Measurements from ENCODE around the gene PSME1.

PSME1 gene

DNA sequence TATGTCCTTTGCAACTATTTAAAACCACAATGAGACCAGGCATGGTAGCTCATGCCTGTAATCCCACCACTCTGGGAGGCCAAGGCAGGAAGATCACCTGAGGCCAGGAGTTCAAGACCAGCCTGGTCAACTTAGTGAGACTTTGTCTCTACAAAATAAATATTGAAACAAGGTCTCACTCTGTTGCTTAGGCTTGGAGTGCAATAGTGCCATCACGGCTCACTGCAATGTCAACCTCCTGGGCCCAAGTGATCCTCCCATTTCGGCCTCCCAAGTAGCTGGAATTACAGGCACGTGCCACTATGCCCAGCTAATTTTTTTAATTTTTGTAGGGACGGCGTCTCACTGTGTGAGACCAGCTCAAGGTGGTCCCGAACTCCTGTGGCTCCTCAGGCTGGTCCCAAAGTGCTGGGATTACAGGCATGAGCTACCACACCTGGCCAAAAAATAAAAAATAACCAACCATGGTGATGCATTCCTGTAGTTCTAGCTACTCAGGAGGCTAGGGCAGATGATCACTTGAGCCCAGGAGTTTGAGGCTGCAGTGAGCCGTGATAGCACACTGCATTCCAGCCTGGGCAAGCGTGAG is 6.5 kb upstream of the PSME1 start:
- TF ChIP-seq TAF1 (IDR thresholded peaks at IDR 0.05; ENCODE audit: low read depth) (no peak), EGR1 (IDR thresholded peaks at IDR 0.05) (no peak), TCF12 (IDR thresholded peaks at IDR 0.05; ENCODE audit: low read depth) (no peak), FOXM1 (IDR thresholded peaks at IDR 0.05; ENCODE audit: borderline replicate concordance, low read depth) (no peak), RAD21 (IDR thresholded peaks at IDR 0.05; ENCODE audit: low read depth) (no peak), EP300 (IDR thresholded peaks at IDR 0.05; ENCODE audit: borderline replicate concordance) (no peak), NFIC (IDR thresholded peaks at IDR 0.05) (no peak), REST (IDR thresholded peaks at IDR 0.05; ENCODE audit: low read depth) (no peak)
- TF ChIP-seq, protein P1, sequence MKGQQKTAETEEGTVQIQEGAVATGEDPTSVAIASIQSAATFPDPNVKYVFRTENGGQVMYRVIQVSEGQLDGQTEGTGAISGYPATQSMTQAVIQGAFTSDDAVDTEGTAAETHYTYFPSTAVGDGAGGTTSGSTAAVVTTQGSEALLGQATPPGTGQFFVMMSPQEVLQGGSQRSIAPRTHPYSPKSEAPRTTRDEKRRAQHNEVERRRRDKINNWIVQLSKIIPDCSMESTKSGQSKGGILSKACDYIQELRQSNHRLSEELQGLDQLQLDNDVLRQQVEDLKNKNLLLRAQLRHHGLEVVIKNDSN (IDR thresholded peaks at IDR 0.05): no peak

DNA sequence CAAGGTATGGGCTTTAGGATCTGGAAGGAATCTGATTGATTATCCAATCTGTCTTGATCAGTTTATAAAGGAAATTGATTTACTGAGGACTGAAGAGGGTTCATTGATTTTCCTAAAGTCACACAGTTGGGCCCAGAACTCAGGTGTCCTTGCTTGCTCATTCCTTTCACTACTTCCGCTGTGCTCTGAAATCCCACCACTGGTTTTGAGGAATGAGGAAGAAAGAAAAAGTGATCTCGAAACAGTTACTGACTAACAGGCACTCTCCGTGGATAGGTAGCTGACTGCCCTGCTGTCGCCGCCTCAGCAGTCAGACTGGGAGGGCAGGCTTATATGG is 5.6 kb upstream of the PSME1 start, which contains the start of gene FITM1:
TSS of gene FITM1 (plus strand) at position 280 of the 337 bp plus-strand sequence. CDS start 905 bp downstream, outside the sequence.
- TF ChIP-seq CEBPB (IDR thresholded peaks at IDR 0.05): no peak

DNA sequence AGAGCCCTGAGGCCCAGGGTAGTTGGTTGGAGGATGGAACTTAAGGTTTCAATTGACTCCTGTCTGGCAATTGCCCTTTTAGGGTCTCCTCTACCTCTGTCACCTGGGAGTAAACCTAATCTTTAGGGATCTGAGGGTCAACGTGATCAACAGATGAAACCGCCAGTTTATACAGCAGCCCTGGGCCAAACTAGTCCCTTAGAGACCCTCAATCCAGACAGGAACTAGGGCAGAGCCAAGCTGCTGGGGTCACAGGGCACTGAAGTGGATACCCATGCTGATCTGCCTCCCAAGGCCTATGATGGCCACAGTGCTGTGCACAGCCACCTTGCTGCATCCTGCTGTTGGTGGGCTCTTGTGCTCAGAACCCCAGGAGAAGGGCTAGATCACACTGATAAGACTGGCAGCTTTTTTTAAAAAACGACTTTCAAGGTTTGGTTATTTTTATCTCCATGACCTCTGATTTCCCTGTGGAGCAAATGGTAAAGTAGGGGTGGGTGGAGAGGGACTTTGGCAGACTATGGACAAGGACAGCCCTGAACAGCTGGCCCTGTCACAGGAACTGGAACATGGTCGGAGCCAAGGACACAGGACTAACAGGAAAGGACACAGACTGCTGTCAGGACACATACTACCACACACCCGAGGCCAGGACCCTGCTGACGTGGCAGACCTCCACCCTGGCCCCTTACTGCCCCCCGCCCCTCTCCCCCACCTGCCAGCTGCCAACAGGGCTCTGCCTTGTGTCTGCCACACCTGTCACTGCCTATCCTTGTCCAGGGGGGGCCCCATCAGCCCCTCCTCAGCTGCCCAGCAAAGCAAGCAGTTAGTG is 5.1 kb upstream of the PSME1 start:
- no peak for TF ChIP-seq ZBTB7A (IDR thresholded peaks at IDR 0.05; ENCODE audit: low read depth)

- TF ChIP-seq MAX (IDR thresholded peaks at IDR 0.05) (no peak), CREB1 (IDR thresholded peaks at IDR 0.05; ENCODE audit: low read depth) (no peak), RAD21 (IDR thresholded peaks at IDR 0.05; ENCODE audit: low read depth) (no peak), EGR1 (IDR thresholded peaks at IDR 0.05) (no peak), TAF1 (IDR thresholded peaks at IDR 0.05; ENCODE audit: low read depth) (no peak), YY1 (IDR thresholded peaks at IDR 0.05; ENCODE audit: low read depth) (no peak), REST (IDR thresholded peaks at IDR 0.05; ENCODE audit: low read depth) (no peak), CEBPB (IDR thresholded peaks at IDR 0.05) (no peak), TEAD4 (IDR thresholded peaks at IDR 0.05) (no peak), ZBTB7A (IDR thresholded peaks at IDR 0.05; ENCODE audit: low read depth) (no peak), FOXM1 (IDR thresholded peaks at IDR 0.05; ENCODE audit: borderline replicate concordance, low read depth) (no peak), NFIC (IDR thresholded peaks at IDR 0.05) (no peak), EP300 (IDR thresholded peaks at IDR 0.05; ENCODE audit: borderline replicate concordance) (no peak)
- TF ChIP-seq, protein P1 (IDR thresholded peaks at IDR 0.05): no peak
Measured at GRCh38 chr14:24131549-24131966, 4.4 kb upstream of the PSME1 start.

DNA sequence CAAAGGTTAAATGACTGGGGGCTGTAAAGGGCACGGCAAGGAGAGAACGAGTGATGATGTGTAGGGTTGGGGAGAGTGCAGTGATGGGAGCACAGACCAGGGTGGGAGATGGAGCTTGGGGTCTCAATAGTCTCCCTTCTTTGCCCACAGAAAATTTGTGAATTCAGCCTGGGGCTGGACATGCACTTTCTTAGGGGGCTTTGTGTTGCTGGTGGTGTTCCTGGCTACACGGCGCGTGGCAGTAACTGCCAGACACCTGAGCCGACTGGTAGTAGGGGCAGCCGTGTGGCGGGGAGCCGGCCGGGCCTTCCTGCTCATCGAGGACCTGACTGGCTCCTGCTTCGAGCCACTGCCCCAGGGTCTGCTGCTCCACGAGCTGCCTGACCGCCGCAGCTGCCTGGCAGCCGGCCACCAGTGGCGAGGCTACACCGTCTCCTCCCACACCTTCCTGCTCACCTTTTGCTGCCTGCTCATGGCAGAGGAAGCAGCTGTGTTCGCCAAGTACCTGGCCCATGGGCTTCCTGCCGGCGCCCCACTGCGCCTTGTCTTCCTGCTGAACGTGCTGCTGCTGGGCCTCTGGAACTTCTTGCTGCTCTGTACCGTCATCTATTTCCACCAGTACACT is 3.8 kb upstream of the PSME1 start:
- TF ChIP-seq CEBPB (IDR thresholded peaks at IDR 0.05) (no peak), NFIC (IDR thresholded peaks at IDR 0.05) (no peak; the same call in 1 of the 2 replicates), REST (IDR thresholded peaks at IDR 0.05; ENCODE audit: low read depth) (no peak), FOXM1 (IDR thresholded peaks at IDR 0.05; ENCODE audit: borderline replicate concordance, low read depth) (no peak), TCF12 (IDR thresholded peaks at IDR 0.05; ENCODE audit: low read depth) (no peak), TAF1 (IDR thresholded peaks at IDR 0.05; ENCODE audit: low read depth) (no peak), TEAD4 (IDR thresholded peaks at IDR 0.05) (no peak), CREB1 (IDR thresholded peaks at IDR 0.05; ENCODE audit: low read depth) (no peak), ZBTB7A (IDR thresholded peaks at IDR 0.05; ENCODE audit: low read depth) (no peak), YY1 (IDR thresholded peaks at IDR 0.05; ENCODE audit: low read depth) (no peak), MAX (IDR thresholded peaks at IDR 0.05) (no peak), EP300 (IDR thresholded peaks at IDR 0.05; ENCODE audit: borderline replicate concordance) (no peak), EGR1 (IDR thresholded peaks at IDR 0.05) (no peak), RAD21 (IDR thresholded peaks at IDR 0.05; ENCODE audit: low read depth) (no peak)
- TF ChIP-seq, protein P1 (IDR thresholded peaks at IDR 0.05): no peak

Data from Ishikawa (cell line).